Measurements from ENCODE around the gene HGS.
"Not testable (repeated sequence)": the region's sequence is repeated elsewhere in the genome, so short reads cannot be mapped to it uniquely, and the experiment has no call there.

Gene HGS

DNA sequence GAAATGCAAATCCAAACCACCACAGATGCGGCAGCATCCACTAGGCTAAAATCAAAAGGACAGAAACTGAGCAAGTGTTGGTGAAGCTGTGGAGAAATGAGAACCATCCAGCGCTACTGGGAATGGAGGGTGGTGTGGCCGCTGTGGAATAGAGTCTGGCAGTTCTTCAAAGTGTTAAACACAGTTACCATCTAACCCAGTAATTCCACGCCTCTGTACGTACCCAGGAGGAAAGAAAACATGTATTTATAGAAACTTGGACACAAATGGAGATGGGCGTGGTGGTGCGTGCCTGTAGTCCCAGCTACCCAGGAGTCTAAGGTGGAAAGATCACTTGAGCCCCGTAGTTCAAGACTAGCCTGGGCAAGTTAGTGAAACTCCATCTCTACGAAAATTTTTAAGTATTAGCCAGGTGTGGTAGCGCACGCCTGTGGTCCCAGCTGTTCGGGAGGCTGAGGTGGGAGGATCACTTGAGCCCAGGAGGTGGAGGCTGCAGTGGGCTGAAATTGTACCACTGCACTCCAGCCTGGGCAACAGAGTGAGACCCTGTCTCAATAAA lies 39.9 kb downstream of the HGS start:
- no peak for FAIRE-seq

GRCh38 chr17:81725439-81725838 lies 41.6 kb downstream of the HGS start:
- FAIRE-seq: no peak

- no peak for FAIRE-seq
Measured at GRCh38 chr17:81726004-81726403, 42.2 kb downstream of the HGS start.

- FAIRE-seq: no peak
Measured at GRCh38 chr17:81727324-81728031, 43.7 kb downstream of the HGS start.

DNA sequence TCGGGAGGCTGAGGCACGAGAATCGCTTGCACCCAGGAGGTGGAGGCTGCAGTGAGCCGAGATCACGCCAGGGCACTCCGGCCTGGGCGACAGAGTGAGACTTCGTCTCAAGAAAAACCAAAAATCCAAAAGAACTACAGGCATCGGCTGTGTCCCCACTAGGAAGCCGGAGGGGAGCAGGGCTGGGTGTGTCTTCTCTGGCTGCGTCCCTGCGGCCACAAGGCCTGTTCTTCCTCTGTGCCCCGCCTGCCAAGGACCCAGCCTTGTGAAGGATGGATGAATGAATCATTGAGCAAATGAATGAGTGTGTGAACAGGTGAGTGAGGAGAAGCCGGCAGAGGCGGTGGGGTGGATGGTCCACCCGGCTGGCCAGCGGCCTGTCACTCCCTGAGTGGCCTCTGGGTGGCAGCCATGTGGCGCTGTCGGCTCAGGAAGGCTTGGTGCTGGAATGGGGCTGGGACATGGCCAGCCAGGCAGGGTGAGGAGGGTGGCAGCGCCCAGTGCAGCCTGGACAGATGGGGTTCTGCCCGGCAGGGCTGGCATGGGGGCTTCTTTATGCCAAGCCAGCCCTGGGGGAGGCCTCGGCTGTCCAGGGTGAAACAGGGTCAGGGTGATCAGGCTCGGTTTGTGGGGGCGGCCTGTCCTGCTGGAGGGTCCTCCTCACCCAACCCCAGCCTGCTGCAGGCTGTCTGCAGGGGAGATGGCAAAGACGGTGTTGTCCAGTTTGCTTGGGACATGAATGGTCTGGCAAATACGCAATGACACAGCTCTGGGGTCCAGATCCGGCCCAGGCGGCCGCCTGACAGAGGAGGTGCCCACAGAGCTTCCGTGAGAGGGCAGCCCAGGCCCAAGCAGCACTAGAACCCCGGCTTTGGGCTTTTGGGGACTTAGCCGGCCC lies 49.9 kb downstream of the HGS start:
- FAIRE-seq: no peak

- FAIRE-seq: no peak
Measured at GRCh38 chr17:81734405-81735263, 50.8 kb downstream of the HGS start.

DNA sequence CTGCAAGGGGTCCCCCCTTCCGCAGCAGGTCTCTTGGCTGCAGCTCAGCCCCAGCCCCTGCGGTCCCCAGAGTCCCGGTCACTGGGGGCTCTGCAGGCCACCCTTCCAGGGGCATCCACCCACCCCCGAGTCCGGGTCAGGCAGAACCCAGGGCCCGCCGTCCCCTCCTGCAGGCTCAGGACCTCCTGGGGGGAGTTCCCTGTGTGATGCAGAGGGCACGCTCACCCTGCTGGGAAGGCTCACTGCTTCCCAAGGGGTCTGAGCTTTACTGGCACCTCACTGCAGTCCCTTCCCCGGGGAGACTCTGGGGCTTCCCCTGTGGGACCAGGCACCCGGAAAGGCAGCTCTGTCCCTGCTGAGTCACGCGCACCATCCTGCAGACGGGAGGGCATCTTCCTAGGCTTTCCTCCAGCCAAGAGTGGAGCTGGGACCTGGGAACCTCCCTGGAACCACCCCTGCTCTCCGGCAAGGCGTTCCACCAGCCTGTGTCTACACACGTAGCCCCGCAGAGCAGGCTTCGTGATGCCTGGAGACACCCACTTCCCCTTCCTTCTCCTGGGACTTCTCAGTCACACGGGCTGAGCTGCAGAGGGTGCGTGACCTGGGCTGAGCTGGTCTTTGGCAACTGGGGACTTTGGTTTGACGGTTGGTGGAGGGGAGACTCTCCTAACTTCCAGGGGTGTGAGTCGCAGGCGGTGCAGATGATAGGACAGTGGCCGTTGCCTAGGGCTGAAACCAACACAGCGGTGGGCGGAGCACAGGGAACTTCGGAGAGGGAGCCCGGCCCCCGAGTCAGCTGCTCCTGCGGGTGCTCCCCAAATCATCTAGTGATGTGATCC lies 51.7 kb downstream of the HGS start:
- no peak for FAIRE-seq

GRCh38 chr17:81737947-81738800 lies 54.4 kb downstream of the HGS start:
- FAIRE-seq: no peak

DNA sequence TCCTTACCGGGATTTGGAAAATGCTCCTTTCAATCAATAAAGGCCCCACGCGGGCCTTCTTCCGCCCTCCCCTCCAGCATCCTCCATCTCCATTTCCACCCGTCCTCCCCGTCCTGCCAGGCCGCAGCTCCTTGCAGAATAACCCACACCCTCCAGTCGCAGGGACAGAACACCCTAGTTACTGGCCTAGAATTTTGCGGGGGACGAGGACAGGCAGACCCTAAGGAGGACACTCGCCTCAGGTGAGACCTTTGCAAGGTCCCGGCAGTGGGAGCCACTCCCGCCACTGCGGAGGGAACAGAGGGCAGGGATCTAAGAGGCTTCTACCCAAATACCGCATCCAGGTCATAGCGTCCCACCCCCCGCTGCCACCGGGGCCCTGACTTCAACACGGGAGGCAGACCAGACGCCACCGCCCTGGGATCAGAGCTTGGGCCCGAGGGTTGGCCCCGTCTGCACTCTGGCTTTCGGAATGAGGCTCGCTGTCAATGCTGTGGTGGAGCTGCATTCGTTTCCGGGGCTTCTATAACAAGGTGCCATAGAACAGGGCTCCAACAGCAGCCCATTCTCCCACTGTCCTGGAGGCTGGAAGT lies 55.1 kb downstream of the HGS start:
- no peak for FAIRE-seq

DNA sequence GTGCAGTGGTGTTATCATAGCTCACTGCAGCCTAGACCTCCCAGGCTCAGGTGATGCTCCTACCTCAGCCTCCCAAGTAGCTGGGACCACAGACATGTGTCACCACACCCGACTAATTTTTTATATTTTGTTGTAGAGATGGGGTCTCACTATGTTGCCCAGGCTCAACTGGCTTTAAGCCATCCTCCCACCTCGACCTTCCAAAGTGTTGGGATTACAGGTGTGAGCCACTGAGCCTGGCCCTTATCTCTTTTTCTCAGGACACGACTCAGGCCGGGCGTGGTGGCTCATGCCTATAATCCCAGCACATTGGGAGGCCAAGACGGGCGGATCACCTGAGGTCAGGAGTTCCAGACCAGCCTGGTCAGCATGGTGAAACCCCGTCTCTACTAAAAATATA lies 55.8 kb downstream of the HGS start:
- FAIRE-seq: not testable (repeated sequence)

- FAIRE-seq: no peak
Measured at GRCh38 chr17:81740395-81740961, 56.7 kb downstream of the HGS start.

GRCh38 chr17:81741049-81741593 lies 57.3 kb downstream of the HGS start:
- FAIRE-seq: no peak

GRCh38 chr17:81741594-81742452 lies 58.0 kb downstream of the HGS start:
- no peak for FAIRE-seq

Data from islet of Langerhans (tissue), 1 donor.